Fibroblast of lung (primary cell): ENCODE measurements around the gene RFX2.

Experiments used
- EZH2 ChIP-seq: IDR thresholded peaks from 2 replicates; pipeline ENCODE4 v1.5.1; 2012; ENCODE audit warnings: low read length, control low read depth, mild to moderate bottlenecking; ENCODE audit errors: missing control alignments
- TF ChIP-seq, protein P1 (sequence below), 2 donors: IDR thresholded peaks in 1 of 2; conservative IDR thresholded peaks in 1 of 2; 1 replicate in 1 of 2; 2 replicates in 1 of 2; pipeline ENCODE4 v1.5.1; 2011 to 2012; ENCODE audit warnings: low read length in 2 of 2, control low read depth in 1 of 2, inconsistent platforms in 1 of 2, low read depth in 1 of 2, mild to moderate bottlenecking in 1 of 2

DNA sequence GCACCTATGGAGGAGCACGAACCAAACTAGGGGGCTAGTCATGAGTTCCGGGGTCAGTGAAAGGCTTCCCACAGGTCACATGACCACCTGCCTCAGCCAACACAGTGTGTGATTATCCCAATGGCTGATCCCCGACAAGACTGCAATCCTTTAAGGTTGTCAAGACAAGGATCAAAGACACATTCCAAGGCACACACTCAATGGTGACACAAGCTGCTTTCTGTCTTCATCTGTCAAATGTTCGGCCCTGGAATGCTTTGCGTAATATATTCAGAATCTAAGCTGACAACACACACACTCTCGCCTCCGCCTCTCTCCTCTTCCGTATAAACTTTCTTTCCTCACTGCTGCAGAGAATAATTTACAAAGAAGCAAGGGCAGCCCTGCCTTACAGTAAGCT, 144.1 kb downstream of the RFX2 start:
- TF ChIP-seq, protein P1, sequence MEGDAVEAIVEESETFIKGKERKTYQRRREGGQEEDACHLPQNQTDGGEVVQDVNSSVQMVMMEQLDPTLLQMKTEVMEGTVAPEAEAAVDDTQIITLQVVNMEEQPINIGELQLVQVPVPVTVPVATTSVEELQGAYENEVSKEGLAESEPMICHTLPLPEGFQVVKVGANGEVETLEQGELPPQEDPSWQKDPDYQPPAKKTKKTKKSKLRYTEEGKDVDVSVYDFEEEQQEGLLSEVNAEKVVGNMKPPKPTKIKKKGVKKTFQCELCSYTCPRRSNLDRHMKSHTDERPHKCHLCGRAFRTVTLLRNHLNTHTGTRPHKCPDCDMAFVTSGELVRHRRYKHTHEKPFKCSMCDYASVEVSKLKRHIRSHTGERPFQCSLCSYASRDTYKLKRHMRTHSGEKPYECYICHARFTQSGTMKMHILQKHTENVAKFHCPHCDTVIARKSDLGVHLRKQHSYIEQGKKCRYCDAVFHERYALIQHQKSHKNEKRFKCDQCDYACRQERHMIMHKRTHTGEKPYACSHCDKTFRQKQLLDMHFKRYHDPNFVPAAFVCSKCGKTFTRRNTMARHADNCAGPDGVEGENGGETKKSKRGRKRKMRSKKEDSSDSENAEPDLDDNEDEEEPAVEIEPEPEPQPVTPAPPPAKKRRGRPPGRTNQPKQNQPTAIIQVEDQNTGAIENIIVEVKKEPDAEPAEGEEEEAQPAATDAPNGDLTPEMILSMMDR (conservative IDR thresholded peaks at IDR 0.05 in 1 of 2, IDR thresholded peaks at IDR 0.05 in 1 of 2; ENCODE audit: low read depth in 1 of 2, low read length in 2 of 2): no peak
- TF ChIP-seq EZH2: no peak
